Tibial artery (tissue), 4 donors: ENCODE results near the gene ADAM10.

Source experiments
- DNase-seq, 2 donors: peaks; one replicate each; pipeline ENCODE4 v3.0.0-alpha.2; 2019
- H3K27ac ChIP-seq, 2 donors: fragments of 200-600 bp; sonication (generic) in 1 of 2; 1 replicate in 1 of 2; 2 replicates in 1 of 2; pipeline ENCODE4 v1.5.1; 2018 to 2019; ENCODE audit warnings: mild to moderate bottlenecking in 1 of 2
- H3K27me3 ChIP-seq, 2 donors: fragments of 200-600 bp; sonication (generic) in 1 of 2; one replicate each; pipeline versions ENCODE4 v1.5.1 to v1.6.0; 2016 to 2019
- H3K36me3 ChIP-seq, 3 donors: fragments of 200-600 bp; sonication (generic) in 2 of 3; one replicate each; pipeline ENCODE4 v1.5.1; 2016 to 2019; ENCODE audit warnings: mild to moderate bottlenecking in 2 of 3
- H3K4me1 ChIP-seq, 4 donors: fragments of 200-600 bp; sonication (generic) in 2 of 4; 1 replicate in 3 of 4; 2 replicates in 1 of 4; pipeline ENCODE4 v1.5.1; 2016 to 2019
- H3K4me3 ChIP-seq, 2 donors: fragments of 200-600 bp; sonication (generic) in 1 of 2; 1 replicate in 1 of 2; 2 replicates in 1 of 2; pipeline ENCODE4 v1.5.1; 2018 to 2019; ENCODE audit warnings: mild to moderate bottlenecking in 2 of 2
- H3K9me3 ChIP-seq, 3 donors: fragments of 200-600 bp; sonication (generic) in 1 of 3; one replicate each; pipeline ENCODE4 v1.5.1; 2016 to 2019
- intact Hi-C: fragments of 100-400 bp; cut with DNase I; formaldehyde crosslinking; loops from one replicate; pipeline ENCODE4 v1.15.0; 2023; ENCODE audit warnings: low total_unique reads
- TF ChIP-seq, protein P1 (sequence below), 2 experiments: fragments of 200-600 bp in 1 of 2; fragments of 450-650 bp in 1 of 2; IDR thresholded peaks; one replicate each; pipeline ENCODE4 v1.5.1; 2017 to 2019; ENCODE audit warnings: antibody characterized with exemption in 2 of 2, mild to moderate bottlenecking in 1 of 2, moderate library complexity in 1 of 2

The ADAM10 gene

DNA sequence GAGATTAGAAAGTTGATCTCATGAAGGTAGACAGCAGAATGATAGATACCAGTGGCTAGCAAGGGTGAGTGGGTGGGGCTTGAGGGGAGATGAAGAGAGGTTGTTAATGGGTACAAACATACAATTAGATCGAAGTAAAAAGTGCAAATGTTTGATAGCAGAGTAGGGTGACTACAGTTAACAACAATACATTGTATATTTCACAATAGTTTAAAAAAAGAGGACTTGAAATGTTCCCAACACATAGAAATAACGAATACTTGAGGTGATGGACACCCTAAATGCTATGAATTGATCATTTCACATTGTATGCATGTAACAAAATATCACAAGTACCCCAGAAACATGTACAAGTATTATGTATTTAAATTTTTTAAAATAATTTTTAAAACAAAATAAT lies 47.3 kb downstream of the ADAM10 start:
- H3K9me3 ChIP-seq: no peaks in the 10 kb centered on the region
- H3K36me3 ChIP-seq: peaks cover 0 to 8% (median 0%) of the 10 kb centered on the region in 3 donors
- H3K4me3 ChIP-seq: no peak overlapping the region
- H3K27ac ChIP-seq: no peak overlapping the region
- no peaks in the 10 kb centered on the region for H3K27me3 ChIP-seq
- TF ChIP-seq, protein P1, sequence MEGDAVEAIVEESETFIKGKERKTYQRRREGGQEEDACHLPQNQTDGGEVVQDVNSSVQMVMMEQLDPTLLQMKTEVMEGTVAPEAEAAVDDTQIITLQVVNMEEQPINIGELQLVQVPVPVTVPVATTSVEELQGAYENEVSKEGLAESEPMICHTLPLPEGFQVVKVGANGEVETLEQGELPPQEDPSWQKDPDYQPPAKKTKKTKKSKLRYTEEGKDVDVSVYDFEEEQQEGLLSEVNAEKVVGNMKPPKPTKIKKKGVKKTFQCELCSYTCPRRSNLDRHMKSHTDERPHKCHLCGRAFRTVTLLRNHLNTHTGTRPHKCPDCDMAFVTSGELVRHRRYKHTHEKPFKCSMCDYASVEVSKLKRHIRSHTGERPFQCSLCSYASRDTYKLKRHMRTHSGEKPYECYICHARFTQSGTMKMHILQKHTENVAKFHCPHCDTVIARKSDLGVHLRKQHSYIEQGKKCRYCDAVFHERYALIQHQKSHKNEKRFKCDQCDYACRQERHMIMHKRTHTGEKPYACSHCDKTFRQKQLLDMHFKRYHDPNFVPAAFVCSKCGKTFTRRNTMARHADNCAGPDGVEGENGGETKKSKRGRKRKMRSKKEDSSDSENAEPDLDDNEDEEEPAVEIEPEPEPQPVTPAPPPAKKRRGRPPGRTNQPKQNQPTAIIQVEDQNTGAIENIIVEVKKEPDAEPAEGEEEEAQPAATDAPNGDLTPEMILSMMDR (IDR thresholded peaks at IDR 0.05): no peak
- no peak for DNase-seq
- intact Hi-C loops: no loop called here
- H3K4me1 ChIP-seq: peaks cover 0 to under 1% (median 0%) of the 10 kb centered on the region in 4 donors

DNA sequence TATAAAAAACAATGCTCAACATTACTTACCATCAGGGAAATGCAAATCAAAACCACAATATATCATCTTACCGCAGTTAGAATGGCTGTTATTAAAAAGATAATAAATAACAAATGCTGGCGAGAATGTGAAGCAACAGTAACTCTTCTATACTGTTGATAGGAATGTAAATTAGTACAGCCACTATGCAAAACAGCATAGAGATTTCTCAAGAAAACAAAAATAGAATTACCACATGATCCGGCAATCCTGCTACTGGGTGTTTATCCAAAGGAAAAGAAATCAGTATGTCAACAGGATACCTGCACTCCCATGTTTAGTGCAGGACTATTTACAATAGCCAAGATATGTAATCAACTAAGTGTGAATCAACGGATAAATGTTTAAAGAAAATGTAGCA lies 48.1 kb downstream of the ADAM10 start:
- intact Hi-C loops: no loop called here
- H3K4me1 ChIP-seq: peaks cover 0 to 4% (median 0%) of the 10 kb centered on the region in 4 donors
- no peak overlapping the region for H3K4me3 ChIP-seq
- DNase-seq: no peak
- TF ChIP-seq, protein P1 (IDR thresholded peaks at IDR 0.05): no peak
- no peaks in the 10 kb centered on the region for H3K9me3 ChIP-seq
- no peak overlapping the region for H3K27ac ChIP-seq
- H3K27me3 ChIP-seq: no peaks in the 10 kb centered on the region
- H3K36me3 ChIP-seq: peaks cover 0 to 8% (median 0%) of the 10 kb centered on the region in 3 donors

DNA sequence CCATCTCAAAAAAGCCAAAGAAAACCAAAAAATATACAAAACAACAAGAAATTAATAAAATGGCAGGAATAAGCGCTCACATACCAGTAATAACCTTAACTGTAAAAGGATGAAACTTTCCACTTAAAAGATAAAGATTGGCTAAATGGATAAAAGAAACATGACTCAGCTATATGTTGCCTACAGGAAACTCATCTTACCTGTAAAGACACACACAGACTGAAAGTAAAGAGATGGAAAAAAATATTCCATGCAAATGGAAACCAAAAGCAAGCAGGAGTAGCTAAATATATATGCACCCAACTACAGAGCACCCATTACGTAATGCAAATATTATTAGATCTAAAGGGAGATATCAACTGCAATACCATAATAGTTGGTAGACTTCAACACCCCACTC lies 49.7 kb downstream of the ADAM10 start:
- no peak for DNase-seq
- Histone ChIP-seq H3K4me1 (peaks cover 0 to 4% (median 2%) of the 10 kb centered on the region in 4 donors), H3K27ac (no peak overlapping the region), H3K27me3 (no peaks in the 10 kb centered on the region), H3K9me3 (no peaks in the 10 kb centered on the region), H3K4me3 (no peak overlapping the region), H3K36me3 (peaks cover 0 to 8% (median 0%) of the 10 kb centered on the region in 3 donors)
- TF ChIP-seq, protein P1 (IDR thresholded peaks at IDR 0.05): no peak
- intact Hi-C loops: no loop called here

DNA sequence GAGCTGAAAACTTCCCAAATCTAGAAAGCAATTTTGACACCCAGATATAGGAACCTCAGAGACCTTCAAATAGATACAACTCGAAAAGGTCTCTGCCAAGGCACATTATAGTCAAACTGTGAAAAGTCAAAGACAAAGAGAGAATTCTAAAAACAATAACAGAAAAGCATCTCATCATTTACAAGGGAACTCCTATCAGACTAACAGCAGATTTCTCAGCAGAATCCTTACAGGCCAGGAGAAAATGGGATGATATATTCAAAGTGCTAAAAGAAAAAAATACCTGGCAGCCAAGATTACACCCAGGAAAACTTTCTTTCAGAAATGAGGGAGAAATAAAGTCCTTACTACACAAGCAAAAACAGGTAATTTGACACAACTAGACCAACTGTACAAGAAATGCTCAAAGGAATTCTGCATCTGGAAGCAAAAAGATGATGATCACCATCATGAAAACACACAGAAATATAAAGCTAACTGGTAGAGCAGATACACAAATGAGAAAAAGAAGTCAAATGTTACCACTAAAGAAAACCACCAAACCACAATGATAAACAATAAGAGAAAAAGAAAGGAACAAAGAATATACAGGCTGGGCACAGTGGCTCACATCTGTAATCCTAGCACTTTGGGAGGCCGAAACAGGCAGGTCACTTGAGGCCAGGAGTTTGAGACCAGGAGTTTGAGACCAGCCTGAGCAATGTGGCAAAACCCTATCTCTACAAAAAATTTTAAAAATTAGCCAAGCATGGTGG lies 50.4 kb downstream of the ADAM10 start:
- no peaks in the 10 kb centered on the region for H3K27me3 ChIP-seq
- TF ChIP-seq, protein P1 (IDR thresholded peaks at IDR 0.05): no peak
- H3K36me3 ChIP-seq: peaks cover 0 to 8% (median 0%) of the 10 kb centered on the region in 3 donors
- no peak overlapping the region for H3K27ac ChIP-seq
- H3K4me3 ChIP-seq: no peak overlapping the region
- H3K9me3 ChIP-seq: no peaks in the 10 kb centered on the region
- DNase-seq: no peak
- intact Hi-C loops: no loop called here
- peaks cover 0 to 10% (median 2%) of the 10 kb centered on the region in 4 donors for H3K4me1 ChIP-seq

DNA sequence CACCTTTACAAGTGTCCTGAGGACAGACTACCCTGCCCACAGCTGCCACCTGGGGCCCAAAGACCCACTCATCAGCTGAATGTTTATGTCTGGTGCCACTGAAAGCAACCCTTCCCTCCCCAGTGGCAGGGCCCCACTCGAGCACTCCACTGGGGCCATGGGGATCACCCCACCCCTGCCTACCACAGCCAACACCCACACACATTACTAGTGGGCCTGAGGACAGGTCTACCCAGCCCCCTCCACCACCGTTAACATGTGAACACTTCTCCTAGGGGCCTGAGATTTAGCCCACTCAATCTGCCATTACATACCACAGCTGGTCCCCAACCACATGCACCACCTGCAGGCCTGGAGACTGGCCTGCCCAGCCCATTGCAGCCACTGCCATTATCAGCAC lies 52.3 kb downstream of the ADAM10 start:
- H3K27ac ChIP-seq: no peak overlapping the region
- H3K9me3 ChIP-seq: no peaks in the 10 kb centered on the region
- no peak for DNase-seq
- peaks cover 0 to 8% (median 0%) of the 10 kb centered on the region in 3 donors for H3K36me3 ChIP-seq
- no peaks in the 10 kb centered on the region for H3K27me3 ChIP-seq
- peaks cover 0 to 10% (median 2%) of the 10 kb centered on the region in 4 donors for H3K4me1 ChIP-seq
- no peak overlapping the region for H3K4me3 ChIP-seq
- TF ChIP-seq, protein P1 (IDR thresholded peaks at IDR 0.05): no peak
- intact Hi-C loops: no loop called here
